ELF-1 (cell line): Measurements from ENCODE around the gene ADAD2.

Source experiments
- DNase-seq: peaks from one replicate; pipeline ENCODE4 v3.0.0-alpha.2; 2016; ENCODE audit warnings: low read depth, low spot score

The ADAD2 gene

GRCh38 chr16:84223456-84223855, 32.5 kb downstream of the ADAD2 start:
- DNase-seq, result no peak

DNA sequence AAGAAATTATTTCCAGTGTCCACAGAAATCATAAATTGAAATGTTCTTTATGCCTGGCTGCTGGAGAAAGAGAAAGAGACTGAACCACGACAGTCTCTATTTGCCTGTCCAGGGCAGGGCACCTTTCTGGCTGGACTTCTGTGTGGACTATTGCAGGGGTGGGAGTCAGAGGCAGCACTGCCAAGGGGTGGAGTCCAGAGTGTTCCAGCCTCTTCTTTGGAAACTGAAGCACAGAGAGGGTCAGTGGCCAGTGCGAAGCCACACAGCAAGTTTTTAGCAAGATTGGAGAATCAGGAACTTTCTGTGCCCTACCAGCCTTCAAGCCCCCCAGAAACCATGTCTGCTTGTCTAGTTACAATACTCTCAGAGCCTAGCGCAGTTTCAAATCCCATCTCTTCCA, 33.6 kb downstream of the ADAD2 start:
- DNase-seq, result no peak

- DNase-seq, result no peak
These were observed 34.2 kb downstream of the ADAD2 start for GRCh38 chr16:84225126-84225525.

- DNase-seq, result no peak
These were observed 34.6 kb downstream of the ADAD2 start for GRCh38 chr16:84225571-84225970.

GRCh38 chr16:84226026-84226425, 35.1 kb downstream of the ADAD2 start:
- no peak for DNase-seq

- no peak for DNase-seq
These were observed 36.6 kb downstream of the ADAD2 start for GRCh38 chr16:84227548-84227947.

DNA sequence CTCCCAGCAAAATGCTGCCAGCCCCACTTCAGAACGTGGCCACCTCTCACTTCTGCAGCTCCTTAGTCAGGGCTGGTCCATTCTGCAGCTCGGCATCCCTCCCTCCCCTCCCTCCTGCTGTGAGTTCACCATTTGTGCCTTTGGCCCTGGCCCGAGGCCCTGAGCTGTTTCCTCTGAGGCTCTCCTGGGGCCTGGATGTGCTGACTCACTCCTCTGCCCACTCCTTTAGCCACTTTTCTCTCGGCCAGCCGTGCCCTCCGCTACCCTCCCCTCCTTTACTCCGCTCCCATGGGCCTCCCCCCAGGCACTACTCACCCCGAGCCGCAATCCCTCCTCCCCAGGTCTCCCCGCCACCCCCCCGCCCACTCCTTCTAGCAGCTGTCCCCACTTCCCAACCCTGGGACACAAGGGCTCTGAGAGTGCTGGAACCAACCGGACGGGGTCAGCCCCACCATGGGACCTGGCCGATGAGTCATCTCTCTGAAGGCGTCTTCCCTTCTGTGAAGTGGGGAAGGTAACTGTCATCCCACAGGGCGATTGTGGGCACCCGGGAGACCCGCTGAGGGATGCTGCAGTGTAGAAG, 37.4 kb downstream of the ADAD2 start:
- DNase-seq, result peak; percentile 80

DNA sequence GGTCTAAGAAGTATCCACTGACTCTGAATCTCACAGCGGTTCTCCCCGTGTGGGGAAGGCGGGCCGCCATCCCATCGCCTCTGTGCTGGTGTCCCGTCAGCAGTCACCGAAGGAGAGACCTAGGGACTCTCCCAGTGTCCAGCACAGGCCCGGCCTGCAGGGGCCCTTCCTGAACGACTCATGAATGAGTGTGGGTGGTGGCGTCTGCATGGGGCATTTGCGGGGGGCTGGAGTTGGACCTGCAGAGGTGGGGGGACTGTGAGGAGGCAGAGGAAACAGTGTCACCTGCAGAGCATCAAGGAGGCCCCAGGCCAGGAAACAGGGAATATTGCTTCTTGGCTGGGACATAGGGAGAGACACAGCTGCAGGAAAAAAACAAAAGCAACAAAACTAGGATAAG, 38.5 kb downstream of the ADAD2 start:
- DNase-seq, result no peak

DNA sequence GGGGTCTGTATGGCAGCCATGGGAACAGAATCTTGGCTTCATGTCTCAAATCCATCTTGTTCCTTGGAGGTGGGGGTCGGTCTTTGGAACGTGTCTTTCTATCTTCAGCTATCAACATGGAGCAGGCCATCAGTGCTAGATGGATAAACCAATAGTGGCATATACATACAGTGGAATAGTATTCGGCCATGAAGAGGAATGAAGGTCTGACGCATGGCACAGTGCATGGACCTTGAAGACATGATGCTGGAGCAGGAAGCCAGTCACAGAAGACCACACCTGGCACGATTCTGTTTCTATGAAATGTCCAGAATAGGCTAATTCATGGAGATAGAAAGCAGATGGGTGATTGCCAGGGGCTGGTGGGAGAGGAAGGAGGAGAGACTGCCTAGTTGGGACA, 41.1 kb downstream of the ADAD2 start:
- no peak for DNase-seq

GRCh38 chr16:84232969-84233368, 42.0 kb downstream of the ADAD2 start:
- DNase-seq, result no peak

DNA sequence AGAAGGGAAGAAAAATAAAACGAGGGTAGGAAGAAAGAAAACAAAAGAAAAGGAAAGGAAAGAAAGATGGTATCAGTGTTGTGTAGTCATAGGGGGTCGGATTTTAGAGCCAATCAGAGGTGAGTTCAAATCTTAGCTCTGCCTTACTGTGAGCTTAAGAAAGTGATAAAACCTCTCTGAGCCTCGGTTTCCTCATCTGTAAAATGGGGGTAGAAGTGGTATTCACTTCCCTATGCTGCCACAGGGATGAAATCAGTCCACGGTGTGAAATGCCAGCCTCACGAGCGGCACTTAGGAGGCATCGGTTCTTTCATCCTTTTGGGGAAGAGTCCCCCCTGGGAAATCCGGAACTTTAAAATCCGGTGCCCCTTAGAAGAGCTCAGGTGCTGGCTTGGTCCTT, 42.8 kb downstream of the ADAD2 start:
- DNase-seq, result no peak

- no peak for DNase-seq
These were observed 43.6 kb downstream of the ADAD2 start for GRCh38 chr16:84234321-84235241.

- DNase-seq, result no peak
These were observed 45.7 kb downstream of the ADAD2 start for GRCh38 chr16:84236671-84237070.

DNA sequence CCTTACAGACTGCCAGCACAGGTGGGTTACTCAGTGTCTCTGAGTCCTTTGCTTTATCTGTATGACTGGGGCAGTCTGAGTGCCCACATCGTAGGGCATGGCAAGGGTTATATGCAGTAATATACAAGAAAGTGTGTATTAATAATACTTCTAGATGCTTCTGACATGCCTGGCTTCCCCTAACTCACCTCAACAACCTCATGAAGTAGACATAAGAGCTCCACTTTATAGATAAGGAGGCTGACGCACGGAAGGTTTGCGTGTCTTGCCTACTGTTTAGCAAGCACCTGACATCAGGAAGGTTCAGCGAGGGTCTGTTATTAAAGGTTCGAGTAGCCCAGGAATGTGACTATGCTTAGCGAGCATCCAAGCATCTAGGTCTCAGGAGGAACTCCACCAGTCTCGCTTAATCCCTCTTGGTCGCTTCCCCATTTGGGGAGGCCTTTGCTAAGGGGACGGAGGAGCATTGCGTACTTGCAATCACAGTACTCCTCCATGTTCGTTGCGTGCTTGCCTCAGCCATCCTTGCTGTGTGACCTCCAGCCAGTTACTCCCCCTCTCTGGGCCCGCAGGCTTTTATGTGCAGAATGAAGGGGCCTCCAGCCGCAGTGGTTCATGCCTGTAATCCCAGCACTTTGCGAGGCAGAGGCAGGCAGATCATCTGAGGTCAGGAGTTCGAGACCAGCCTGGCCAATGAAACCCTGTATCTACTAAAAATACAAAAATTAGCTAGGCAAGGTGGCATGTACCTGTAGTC, 47.2 kb downstream of the ADAD2 start:
- no peak for DNase-seq

DNA sequence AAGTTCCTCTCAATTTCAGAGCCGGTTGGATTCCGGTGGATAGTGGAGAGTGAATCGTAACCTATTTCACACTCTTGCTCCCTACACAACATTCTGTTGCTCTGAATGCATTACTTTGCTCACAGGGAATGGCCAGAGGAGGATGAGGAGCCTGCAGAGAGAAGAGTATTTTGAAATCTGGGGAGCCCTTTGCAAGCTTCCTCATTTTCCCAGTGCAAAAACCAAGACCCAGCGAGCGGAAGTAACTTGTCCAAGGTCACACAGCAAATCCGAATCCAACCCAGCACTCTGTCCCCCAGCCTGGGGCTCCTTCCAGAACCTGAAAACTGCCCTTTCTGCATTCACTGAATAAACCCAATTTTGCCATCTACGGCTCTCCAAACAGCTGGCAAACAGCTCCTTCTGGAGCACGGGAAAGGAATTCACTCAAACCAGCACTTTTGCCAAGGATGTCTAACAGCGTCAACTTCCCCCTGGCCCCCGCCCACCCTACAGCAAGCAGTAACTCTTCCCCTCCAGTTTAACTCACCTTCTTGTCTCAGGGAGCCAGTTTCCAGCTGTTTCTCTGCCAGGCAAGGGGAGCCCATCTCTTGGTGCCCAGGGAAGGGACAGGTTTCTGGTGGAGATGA, 48.3 kb downstream of the ADAD2 start:
- DNase-seq, result no peak

GRCh38 chr16:84239909-84240308, 49.0 kb downstream of the ADAD2 start, which contains the start of gene KCNG4:
KCNG4 (minus strand) TSS chr16:84240012; CDS start chr16:84237485, 2,527 bp downstream.
- no peak for DNase-seq

- no peak for DNase-seq
These were observed 49.5 kb downstream of the ADAD2 start for GRCh38 chr16:84240455-84240854.

DNA sequence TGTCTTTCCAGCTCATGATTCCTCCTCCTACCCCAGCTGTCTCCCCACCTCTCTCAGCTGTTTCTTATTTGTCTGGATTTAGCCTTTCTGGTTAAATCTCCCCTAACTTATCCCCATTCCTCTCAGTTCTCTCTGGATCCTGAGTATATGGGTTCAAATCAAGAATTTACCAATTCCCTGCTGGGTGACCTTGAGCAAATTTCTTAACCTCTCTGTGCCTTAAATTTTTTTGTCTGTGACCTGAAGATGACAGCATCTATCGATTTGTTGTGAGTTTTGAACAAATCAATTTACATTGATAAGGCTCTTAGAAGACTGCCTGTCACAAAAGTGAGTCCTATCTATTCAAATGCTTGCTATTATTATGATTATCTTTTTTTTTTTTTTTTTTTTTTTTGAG, 50.8 kb downstream of the ADAD2 start:
- no peak for DNase-seq

- DNase-seq, result no peak
These were observed 51.9 kb downstream of the ADAD2 start for GRCh38 chr16:84242839-84243238.

DNA sequence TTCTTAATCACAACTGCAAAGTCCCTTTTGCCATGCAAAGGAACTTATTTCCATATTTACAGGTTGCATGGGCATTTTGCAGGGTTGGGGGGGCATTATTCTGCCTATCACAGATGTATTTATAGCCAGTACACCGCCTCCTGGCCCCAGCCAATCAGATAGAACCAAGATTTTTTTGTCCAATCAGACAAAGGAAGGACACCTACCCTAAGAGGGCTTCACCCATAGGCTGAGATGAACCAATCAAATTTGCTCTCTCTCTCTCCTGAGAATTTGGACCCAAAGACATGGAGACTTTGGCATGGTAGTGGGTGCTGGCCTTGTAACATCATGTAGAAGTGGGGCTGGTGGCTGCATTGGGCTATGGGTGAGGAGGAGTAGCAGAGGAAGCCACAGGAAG, 52.8 kb downstream of the ADAD2 start:
- no peak for DNase-seq

DNA sequence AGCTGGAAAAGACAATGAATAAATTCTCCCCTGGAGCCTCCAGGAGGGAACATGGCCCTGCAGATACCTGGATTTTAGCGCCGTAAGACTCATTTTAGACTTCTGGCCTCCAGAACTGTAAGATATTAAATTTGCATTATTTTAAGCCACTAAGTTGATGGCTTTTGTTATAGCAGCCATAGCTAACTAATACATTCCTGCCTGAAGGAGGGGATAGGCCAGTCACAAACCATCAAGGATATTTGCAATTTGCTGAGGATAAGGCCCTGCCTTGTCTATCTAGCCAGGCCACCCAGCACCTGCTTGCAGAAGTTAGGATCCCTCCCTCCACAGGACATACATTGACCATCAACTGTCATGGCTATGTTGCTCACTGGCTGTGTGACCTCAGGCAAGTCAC, 53.8 kb downstream of the ADAD2 start:
- no peak for DNase-seq
